Progenitor cell of endocrine pancreas (in vitro differentiated cells): ENCODE results near the gene VWDE. TPM values are rescaled to one million over a fixed set of nuclear protein-coding genes. Genes with fewer than 3 reads are reported as not detected.
"Not testable (repeated sequence)": the region's sequence is repeated elsewhere in the genome, so short reads cannot be mapped to it uniquely, and the experiment has no call there.

Source experiments
- DNase-seq: peaks from one replicate; pipeline ENCODE4 v3.0.0; 2021; ENCODE audit warnings: low spot score; ENCODE audit not compliant: unreplicated experiment
- H3K27ac Mint-ChIP-seq: 2 replicates; pipeline ENCODE4 v1.8.0; 2021; ENCODE audit warnings: mild to moderate bottlenecking, moderate library complexity, mixed read lengths
- H3K27me3 Mint-ChIP-seq: 2 replicates; pipeline ENCODE4 v1.8.0; 2021; ENCODE audit warnings: mixed read lengths
- H3K36me3 Mint-ChIP-seq: 2 replicates; pipeline ENCODE4 v1.8.0; 2022; ENCODE audit warnings: mixed read lengths; ENCODE audit not compliant: insufficient read depth
- H3K4me1 Mint-ChIP-seq: 2 replicates; pipeline ENCODE4 v1.8.0; 2021; ENCODE audit warnings: low read depth, mixed read lengths
- H3K4me3 Mint-ChIP-seq: 2 replicates; pipeline ENCODE4 v1.8.0; 2021; ENCODE audit warnings: low read depth, mild to moderate bottlenecking, moderate library complexity, mixed read lengths
- H3K9me3 Mint-ChIP-seq: 2 replicates; pipeline ENCODE4 v1.8.0; 2021; ENCODE audit warnings: low read depth, mixed read lengths
- CTCF ChIP-seq: fragments of 200-600 bp; sonication (generic); IDR thresholded peaks from one replicate; pipeline ENCODE4 v1.5.0; 2021; ENCODE audit warnings: antibody characterized with exemption, mild to moderate bottlenecking; ENCODE audit not compliant: unreplicated experiment
- total RNA-seq: library from RNA; stranded (reverse); gene quantifications from 2 replicates; pipeline ENCODE4 v1.2.1, GENCODE V29; 2021

VWDE gene
- total RNA-seq, 1 donor from 2014 or later: 5.8 TPM

- no peak for TF ChIP-seq CTCF
- Mint-ChIP-seq H3K36me3 (peaks cover 2% of the 10 kb centered on the region), H3K4me1 (peaks cover 6% of the 10 kb centered on the region), H3K27me3 (peaks cover 24% of the 10 kb centered on the region), H3K4me3 (peak overlapping the region; percentile 15), H3K9me3 (peaks cover 12% of the 10 kb centered on the region), H3K27ac (no peak overlapping the region)
- DNase-seq: no peak
These were observed 1.9 kb downstream of the VWDE start for GRCh38 chr7:12401538-12402364.

GRCh38 chr7:12398186-12398585 lies 5.5 kb downstream of the VWDE start:
- DNase-seq: no peak
- H3K27me3 Mint-ChIP-seq: peaks cover 12% of the 10 kb centered on the region
- H3K27ac Mint-ChIP-seq: no peak overlapping the region
- H3K4me3 Mint-ChIP-seq: no peak overlapping the region
- H3K36me3 Mint-ChIP-seq: peaks cover 2% of the 10 kb centered on the region
- peaks cover 12% of the 10 kb centered on the region for H3K9me3 Mint-ChIP-seq
- no peak for TF ChIP-seq CTCF
- H3K4me1 Mint-ChIP-seq: peaks cover 5% of the 10 kb centered on the region

GRCh38 chr7:12397671-12398070 lies 6.0 kb downstream of the VWDE start:
- H3K9me3 Mint-ChIP-seq: peaks cover 12% of the 10 kb centered on the region
- H3K4me3 Mint-ChIP-seq: no peak overlapping the region
- H3K4me1 Mint-ChIP-seq: no peaks in the 10 kb centered on the region
- H3K36me3 Mint-ChIP-seq: peaks cover 2% of the 10 kb centered on the region
- H3K27me3 Mint-ChIP-seq: peaks cover 6% of the 10 kb centered on the region
- no peak for TF ChIP-seq CTCF
- no peak overlapping the region for H3K27ac Mint-ChIP-seq
- no peak for DNase-seq

GRCh38 chr7:12396670-12397069 lies 7.0 kb downstream of the VWDE start:
- not testable (repeated sequence) for H3K36me3 Mint-ChIP-seq, H3K27me3 Mint-ChIP-seq, H3K27ac Mint-ChIP-seq, H3K4me3 Mint-ChIP-seq, DNase-seq, H3K4me1 Mint-ChIP-seq
- H3K9me3 Mint-ChIP-seq: peaks cover 12% of the 10 kb centered on the region

GRCh38 chr7:12391922-12392615 lies 11.6 kb downstream of the VWDE start:
- Mint-ChIP-seq H3K27me3 (no peaks in the 10 kb centered on the region), H3K27ac (no peak overlapping the region), H3K4me3 (no peak overlapping the region), H3K36me3 (no peaks in the 10 kb centered on the region), H3K4me1 (no peaks in the 10 kb centered on the region), H3K9me3 (no peaks in the 10 kb centered on the region)
- no peak for TF ChIP-seq CTCF
- DNase-seq: no peak
